CD4-positive, alpha-beta T cell (primary cell): ENCODE data around the gene SPAG9. TPM values are rescaled to one million over a fixed set of nuclear protein-coding genes. Genes with fewer than 3 reads are reported as not detected.
A peak's percentile ranks its signal among the peaks of the same experiment; 100 is the strongest.

Experiments
- ATAC-seq: fragments of 200-7000 bp; cut with Tn5 transposase; one replicate; pipeline ENCODE4 v1.10.0; 2022; ENCODE audit warnings: mild to moderate bottlenecking; ENCODE audit not compliant: poor library complexity
- CTCF ChIA-PET: fragments of 350-600 bp; sonication (Branson Sonifier 250); formaldehyde crosslinking; loops from one replicate; lab custom pipeline; 2021; ENCODE audit warnings: antibody characterized with exemption, inconsistent platforms; lab: Charles Lee
- POLR2A ChIA-PET: fragments of 350-600 bp; sonication (Branson Sonifier 250); formaldehyde crosslinking; loops from one replicate; lab custom pipeline; 2021; ENCODE audit warnings: antibody characterized with exemption, inconsistent platforms; lab: Charles Lee
- DNase-seq, 14 experiments: peaks; one replicate each; pipeline ENCODE4 v3.0.0-alpha.2; 2013 to 2020; ENCODE audit warnings: mixed read lengths in 2 of 14
- H3K27ac ChIP-seq, 2 donors: one replicate each; pipeline versions ENCODE4 v1.5.1 to v1.7.0; 2013; ENCODE audit warnings: low read length in 2 of 2, low read depth in 1 of 2, mild to moderate bottlenecking in 1 of 2
- H3K27me3 ChIP-seq, 2 experiments: 1 replicate in 1 of 2; 2 replicates in 1 of 2; pipeline versions ENCODE4 v1.6.1 to v1.7.0; 2013; ENCODE audit warnings: low read length in 2 of 2, control low read depth in 1 of 2, mild to moderate bottlenecking in 1 of 2, moderate library complexity in 1 of 2; ENCODE audit not compliant: insufficient read depth in 2 of 2, control insufficient read depth in 1 of 2
- H3K36me3 ChIP-seq: one replicate; pipeline ENCODE4 v1.6.1; 2013; ENCODE audit warnings: low read length, control low read depth; ENCODE audit not compliant: insufficient read depth
- H3K4me1 ChIP-seq: one replicate; pipeline ENCODE4 v1.6.1; 2013; ENCODE audit warnings: low read length, control low read depth; ENCODE audit not compliant: insufficient read depth
- H3K4me3 ChIP-seq: one replicate; pipeline ENCODE4 v1.5.1; 2013; ENCODE audit warnings: mild to moderate bottlenecking, low read length, moderate library complexity
- H3K9me3 ChIP-seq, 2 experiments: 1 replicate in 1 of 2; 2 replicates in 1 of 2; pipeline versions ENCODE4 v1.6.1 to v1.7.0; 2013; ENCODE audit warnings: low read length in 2 of 2, mild to moderate bottlenecking in 2 of 2, control low read depth in 1 of 2, moderate library complexity in 1 of 2; ENCODE audit not compliant: control insufficient read depth in 1 of 2, insufficient read depth in 1 of 2
- H3K27ac Mint-ChIP-seq: one replicate; pipeline ENCODE4 v1.8.0; 2020; ENCODE audit warnings: mixed read lengths
- H3K27me3 Mint-ChIP-seq: one replicate; pipeline ENCODE4 v1.8.0; 2021; ENCODE audit warnings: mixed read lengths
- H3K36me3 Mint-ChIP-seq: one replicate; pipeline ENCODE4 v1.8.0; 2021; ENCODE audit warnings: low read depth, mixed read lengths
- H3K4me1 Mint-ChIP-seq: one replicate; pipeline ENCODE4 v1.8.0; 2021; ENCODE audit warnings: low read depth, mixed read lengths
- H3K4me3 Mint-ChIP-seq: one replicate; pipeline ENCODE4 v1.8.0; 2020; ENCODE audit warnings: mild to moderate bottlenecking, mixed read lengths
- H3K9me3 Mint-ChIP-seq: one replicate; pipeline ENCODE4 v1.8.0; 2020; ENCODE audit warnings: mixed read lengths
- CTCF ChIP-seq: fragments of 200-600 bp; IDR thresholded peaks from one replicate; pipeline ENCODE4 v1.8.0; 2022; ENCODE audit warnings: antibody characterized with exemption, mild to moderate bottlenecking
- intact Hi-C, 2 experiments: fragments of 100-400 bp; cut with DNase I in 1 of 2; cut with micrococcal nuclease in 1 of 2; formaldehyde crosslinking; loops; one replicate each; pipeline versions ENCODE4 v1.15.1 to v1.9.0; 2023 to 2025; cut with DNase I, micrococcal nuclease
- total RNA-seq, 174 experiments: library from RNA in 2 of 174; stranded (reverse) in 2 of 174; gene quantifications; one replicate each; pipeline ENCODE4 v1.2.3 and lab custom pipeline; 2021 to 2026

SPAG9 gene
- total RNA-seq, 2 experiments from 2014 or later, result 60.2 to 64.6 TPM

DNA sequence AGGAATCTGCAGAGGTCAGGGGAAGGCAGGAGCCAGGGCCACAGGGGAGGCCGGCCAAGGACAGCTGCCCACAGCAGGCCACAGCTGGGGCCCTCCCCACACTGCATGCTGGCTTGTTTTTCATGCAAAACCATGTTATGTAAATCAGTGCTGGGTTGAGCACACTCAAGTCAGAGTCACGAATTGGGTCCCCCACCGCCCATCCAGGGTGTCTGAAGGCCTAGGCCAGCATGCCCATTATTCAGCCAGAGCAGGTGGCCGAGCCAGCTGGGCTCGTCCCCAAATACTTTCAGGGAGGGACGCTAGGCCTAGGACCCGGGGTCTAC is 203.3 kb downstream of the SPAG9 start:
- no peak for TF ChIP-seq CTCF
- Mint-ChIP-seq H3K4me3 (no peak overlapping the region), H3K4me1 (peaks cover 54% of the 10 kb centered on the region), H3K36me3 (no peaks in the 10 kb centered on the region), H3K9me3 (no peaks in the 10 kb centered on the region), H3K27me3 (no peaks in the 10 kb centered on the region), H3K27ac (peak overlapping the region; percentile 93)
- Histone ChIP-seq H3K36me3 (no peaks in the 10 kb centered on the region), H3K27ac (no peak overlapping the region), H3K4me1 (peaks cover 70% of the 10 kb centered on the region), H3K4me3 (no peak overlapping the region), H3K9me3 (no peaks in the 10 kb centered on the region), H3K27me3 (no peaks in the 10 kb centered on the region)
- ChIA-PET POLR2A (interaction anchor here (2.3 to 3.8 kb wide), 2 partner anchors 27 to 51 kb away, joined by 9 to 74 read pairs; partner anchors contain the start of gene TOB1), CTCF (no interaction called here)
- ATAC-seq, result no peak
- DNase-seq, result no peak
- intact Hi-C loops, result no loop called here

GRCh38 chr17:50916708-50917417 is 203.8 kb downstream of the SPAG9 start:
- Mint-ChIP-seq H3K27ac (peak overlapping the region; percentile 93), H3K27me3 (no peaks in the 10 kb centered on the region), H3K36me3 (no peaks in the 10 kb centered on the region), H3K9me3 (no peaks in the 10 kb centered on the region), H3K4me3 (no peak overlapping the region), H3K4me1 (peaks cover 55% of the 10 kb centered on the region)
- POLR2A ChIA-PET, result interaction anchor here (3.8 kb wide), 1 partner anchor 50 kb away, joined by 74 read pairs; the partner anchor contains the start of gene TOB1
- Histone ChIP-seq H3K36me3 (no peaks in the 10 kb centered on the region), H3K4me3 (no peak overlapping the region), H3K9me3 (no peaks in the 10 kb centered on the region), H3K27me3 (no peaks in the 10 kb centered on the region), H3K27ac (no peak overlapping the region), H3K4me1 (peaks cover 75% of the 10 kb centered on the region)
- ATAC-seq (no peak), DNase-seq (no peak)
- intact Hi-C loops, result no loop called here
- CTCF ChIA-PET, result no interaction called here
- TF ChIP-seq CTCF, result no peak

DNA sequence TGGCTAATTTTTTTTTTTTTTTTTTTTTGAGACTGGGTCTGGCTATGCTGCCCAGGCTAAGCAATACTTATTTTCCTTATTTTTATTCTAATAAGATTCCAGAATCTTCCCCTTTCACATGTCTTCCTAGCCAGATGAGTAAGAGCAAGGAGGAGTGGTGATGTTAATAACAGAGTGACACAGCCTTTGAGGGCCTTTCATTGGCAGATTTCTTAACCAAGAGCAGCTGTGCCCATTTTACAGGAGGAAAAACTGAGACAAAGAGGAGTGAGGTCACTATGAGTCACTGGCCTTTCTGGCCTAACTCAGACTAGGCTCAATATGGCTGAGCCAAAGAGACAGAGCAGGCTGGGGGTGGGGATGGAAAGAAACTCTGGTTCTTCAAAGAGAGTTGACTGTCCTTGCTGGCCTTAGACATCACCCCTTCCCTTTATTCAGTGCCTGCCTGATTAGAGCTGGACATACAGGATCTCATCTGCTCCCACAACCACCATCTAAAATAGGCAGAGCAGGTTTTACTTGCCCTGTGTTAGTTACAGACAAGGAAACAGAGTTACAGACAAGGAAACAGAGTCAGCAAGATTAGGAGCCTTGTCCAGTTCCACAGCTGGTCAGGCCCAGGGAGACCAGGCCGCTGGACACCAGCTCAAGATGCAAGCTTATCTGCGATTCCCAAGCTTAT is 204.5 kb downstream of the SPAG9 start:
- no peaks in the 10 kb centered on the region for H3K36me3 ChIP-seq
- H3K4me3 Mint-ChIP-seq, result no peak overlapping the region
- no peaks in the 10 kb centered on the region for H3K27me3 ChIP-seq
- H3K9me3 Mint-ChIP-seq, result no peaks in the 10 kb centered on the region
- intact Hi-C loops, result no loop called here
- no peaks in the 10 kb centered on the region for H3K9me3 ChIP-seq
- POLR2A ChIA-PET, result interaction anchor here (3.8 kb wide), 1 partner anchor 50 kb away, joined by 74 read pairs; the partner anchor contains the start of gene TOB1
- H3K4me3 ChIP-seq, result no peak overlapping the region
- H3K27ac Mint-ChIP-seq, result peak overlapping the region; percentile 68
- TF ChIP-seq CTCF, result no peak
- H3K36me3 Mint-ChIP-seq, result no peaks in the 10 kb centered on the region
- H3K27me3 Mint-ChIP-seq, result no peaks in the 10 kb centered on the region
- H3K27ac ChIP-seq, result no peak overlapping the region
- CTCF ChIA-PET, result interaction anchor here (0.7 kb wide), 1 partner anchor 86 kb away, joined by 3 read pairs; no protein-coding TSS in a partner anchor
- no peak for ATAC-seq
- DNase-seq, result peak in 1 of 14 experiments; percentile 21
- H3K4me1 ChIP-seq, result peaks cover 82% of the 10 kb centered on the region
- H3K4me1 Mint-ChIP-seq, result peaks cover 51% of the 10 kb centered on the region
